Tibial artery (tissue), 4 donors: ENCODE results near the gene MINK1.

Experiments used
- DNase-seq, 2 donors: peaks; one replicate each; pipeline ENCODE4 v3.0.0-alpha.2; 2019
- H3K27ac ChIP-seq, 2 donors: fragments of 200-600 bp; sonication (generic) in 1 of 2; 1 replicate in 1 of 2; 2 replicates in 1 of 2; pipeline ENCODE4 v1.5.1; 2018 to 2019; ENCODE audit warnings: mild to moderate bottlenecking in 1 of 2
- H3K27me3 ChIP-seq, 2 donors: fragments of 200-600 bp; sonication (generic) in 1 of 2; one replicate each; pipeline versions ENCODE4 v1.5.1 to v1.6.0; 2016 to 2019
- H3K36me3 ChIP-seq, 3 donors: fragments of 200-600 bp; sonication (generic) in 2 of 3; one replicate each; pipeline ENCODE4 v1.5.1; 2016 to 2019; ENCODE audit warnings: mild to moderate bottlenecking in 2 of 3
- H3K4me1 ChIP-seq, 4 donors: fragments of 200-600 bp; sonication (generic) in 2 of 4; 1 replicate in 3 of 4; 2 replicates in 1 of 4; pipeline ENCODE4 v1.5.1; 2016 to 2019
- H3K4me3 ChIP-seq, 2 donors: fragments of 200-600 bp; sonication (generic) in 1 of 2; 1 replicate in 1 of 2; 2 replicates in 1 of 2; pipeline ENCODE4 v1.5.1; 2018 to 2019; ENCODE audit warnings: mild to moderate bottlenecking in 2 of 2
- H3K9me3 ChIP-seq, 3 donors: fragments of 200-600 bp; sonication (generic) in 1 of 3; one replicate each; pipeline ENCODE4 v1.5.1; 2016 to 2019
- intact Hi-C: fragments of 100-400 bp; cut with DNase I; formaldehyde crosslinking; loops from one replicate; pipeline ENCODE4 v1.15.0; 2023; ENCODE audit warnings: low total_unique reads
- TF ChIP-seq, protein P1 (sequence below), 2 experiments: fragments of 200-600 bp in 1 of 2; fragments of 450-650 bp in 1 of 2; IDR thresholded peaks; one replicate each; pipeline ENCODE4 v1.5.1; 2017 to 2019; ENCODE audit warnings: antibody characterized with exemption in 2 of 2, mild to moderate bottlenecking in 1 of 2, moderate library complexity in 1 of 2

Gene MINK1

DNA sequence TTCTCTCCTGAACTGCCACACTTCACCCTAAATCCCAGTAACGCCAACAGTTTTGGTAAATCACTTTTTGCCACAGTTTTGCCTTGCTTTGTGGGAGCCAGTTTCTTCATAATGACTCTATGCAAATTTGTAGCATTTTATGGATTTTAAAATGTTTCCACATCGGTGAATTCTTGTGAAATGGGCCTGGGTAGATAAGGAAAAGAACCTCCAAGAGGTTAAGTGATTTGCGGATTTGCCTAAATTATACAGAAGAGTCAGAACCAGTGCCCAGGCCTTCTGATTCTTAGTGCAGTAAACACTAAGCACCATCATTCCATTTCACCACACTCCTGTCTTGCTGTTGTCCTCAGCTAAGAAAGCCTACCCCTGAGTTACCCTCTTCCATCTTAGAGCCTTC is 17.9 kb downstream of the MINK1 start:
- TF ChIP-seq, protein P1, sequence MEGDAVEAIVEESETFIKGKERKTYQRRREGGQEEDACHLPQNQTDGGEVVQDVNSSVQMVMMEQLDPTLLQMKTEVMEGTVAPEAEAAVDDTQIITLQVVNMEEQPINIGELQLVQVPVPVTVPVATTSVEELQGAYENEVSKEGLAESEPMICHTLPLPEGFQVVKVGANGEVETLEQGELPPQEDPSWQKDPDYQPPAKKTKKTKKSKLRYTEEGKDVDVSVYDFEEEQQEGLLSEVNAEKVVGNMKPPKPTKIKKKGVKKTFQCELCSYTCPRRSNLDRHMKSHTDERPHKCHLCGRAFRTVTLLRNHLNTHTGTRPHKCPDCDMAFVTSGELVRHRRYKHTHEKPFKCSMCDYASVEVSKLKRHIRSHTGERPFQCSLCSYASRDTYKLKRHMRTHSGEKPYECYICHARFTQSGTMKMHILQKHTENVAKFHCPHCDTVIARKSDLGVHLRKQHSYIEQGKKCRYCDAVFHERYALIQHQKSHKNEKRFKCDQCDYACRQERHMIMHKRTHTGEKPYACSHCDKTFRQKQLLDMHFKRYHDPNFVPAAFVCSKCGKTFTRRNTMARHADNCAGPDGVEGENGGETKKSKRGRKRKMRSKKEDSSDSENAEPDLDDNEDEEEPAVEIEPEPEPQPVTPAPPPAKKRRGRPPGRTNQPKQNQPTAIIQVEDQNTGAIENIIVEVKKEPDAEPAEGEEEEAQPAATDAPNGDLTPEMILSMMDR (IDR thresholded peaks at IDR 0.05): no peak
- Histone ChIP-seq H3K9me3 (no peaks in the 10 kb centered on the region), H3K4me1 (peaks cover 0 to 19% (median 0%) of the 10 kb centered on the region in 4 donors), H3K27ac (no peak overlapping the region), H3K4me3 (no peak overlapping the region), H3K27me3 (no peaks in the 10 kb centered on the region), H3K36me3 (no peaks in the 10 kb centered on the region)
- DNase-seq: no peak
- intact Hi-C loops: no loop called here

DNA sequence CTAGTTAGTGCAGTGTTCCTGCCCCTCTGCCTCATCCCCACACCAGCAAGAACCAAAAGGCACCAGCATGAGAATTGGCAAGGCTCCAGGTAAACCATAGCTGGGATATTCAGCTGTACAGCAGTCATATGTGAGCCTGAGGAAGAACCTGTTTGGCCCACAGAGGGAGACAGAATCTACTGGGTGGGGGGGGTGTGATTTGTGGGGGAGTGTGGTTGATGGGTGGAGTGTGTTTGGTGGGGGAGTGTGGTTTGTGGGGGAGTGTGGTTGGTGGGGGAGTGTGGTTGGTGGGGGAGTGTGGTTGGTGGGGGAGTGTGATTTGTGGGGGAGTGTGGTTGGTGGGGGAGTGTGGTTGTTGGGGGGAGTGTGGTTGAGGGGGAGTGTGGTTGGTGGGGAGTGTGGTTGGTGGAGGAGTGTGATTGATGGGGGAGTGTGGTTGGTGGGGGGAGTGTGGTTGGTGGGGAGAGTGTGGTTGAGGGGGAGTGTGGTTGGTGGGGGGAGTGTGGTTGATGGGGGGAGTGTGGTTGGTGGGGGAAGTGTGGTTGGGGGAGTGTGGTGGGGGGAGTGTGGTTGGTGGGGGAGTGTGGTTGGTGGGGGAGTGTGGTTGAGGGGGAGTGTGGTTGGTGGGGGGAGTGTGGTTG is 19.5 kb downstream of the MINK1 start:
- intact Hi-C loops: no loop called here
- no peaks in the 10 kb centered on the region for H3K36me3 ChIP-seq
- no peak for DNase-seq
- no peak overlapping the region for H3K4me3 ChIP-seq
- peaks cover 0 to 26% (median 1%) of the 10 kb centered on the region in 4 donors for H3K4me1 ChIP-seq
- TF ChIP-seq, protein P1 (IDR thresholded peaks at IDR 0.05): no peak
- no peaks in the 10 kb centered on the region for H3K27me3 ChIP-seq
- no peaks in the 10 kb centered on the region for H3K9me3 ChIP-seq
- no peak overlapping the region for H3K27ac ChIP-seq

DNA sequence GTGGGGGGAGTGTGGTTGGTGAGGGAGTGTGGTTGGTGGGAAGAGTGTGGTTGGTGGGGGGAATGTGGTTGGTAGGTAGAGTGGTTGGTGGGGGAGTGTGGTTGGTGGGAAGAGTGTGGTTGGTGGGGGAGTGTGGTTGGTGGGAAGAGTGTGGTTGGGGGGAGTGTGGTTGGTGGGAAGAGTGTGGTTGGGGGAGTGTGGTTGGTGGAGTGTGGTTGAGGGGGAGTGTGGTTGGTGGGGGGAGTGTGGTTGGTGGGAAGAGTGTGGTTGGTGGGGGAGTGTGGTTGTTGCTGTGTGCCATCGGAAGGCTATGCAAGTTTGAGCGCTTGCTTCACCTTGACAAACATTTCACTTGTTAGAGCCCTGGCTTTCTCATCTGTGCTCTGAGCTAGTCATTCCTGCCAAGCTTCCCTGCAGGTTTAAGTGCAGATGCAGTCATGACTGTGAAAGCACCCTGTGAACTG is 20.1 kb downstream of the MINK1 start:
- no peaks in the 10 kb centered on the region for H3K27me3 ChIP-seq
- intact Hi-C loops: no loop called here
- no peaks in the 10 kb centered on the region for H3K36me3 ChIP-seq
- H3K4me3 ChIP-seq: no peak overlapping the region
- peaks cover 0 to 32% (median 4%) of the 10 kb centered on the region in 4 donors for H3K4me1 ChIP-seq
- TF ChIP-seq, protein P1 (IDR thresholded peaks at IDR 0.05): no peak
- DNase-seq: no peak
- H3K9me3 ChIP-seq: no peaks in the 10 kb centered on the region
- no peak overlapping the region for H3K27ac ChIP-seq

DNA sequence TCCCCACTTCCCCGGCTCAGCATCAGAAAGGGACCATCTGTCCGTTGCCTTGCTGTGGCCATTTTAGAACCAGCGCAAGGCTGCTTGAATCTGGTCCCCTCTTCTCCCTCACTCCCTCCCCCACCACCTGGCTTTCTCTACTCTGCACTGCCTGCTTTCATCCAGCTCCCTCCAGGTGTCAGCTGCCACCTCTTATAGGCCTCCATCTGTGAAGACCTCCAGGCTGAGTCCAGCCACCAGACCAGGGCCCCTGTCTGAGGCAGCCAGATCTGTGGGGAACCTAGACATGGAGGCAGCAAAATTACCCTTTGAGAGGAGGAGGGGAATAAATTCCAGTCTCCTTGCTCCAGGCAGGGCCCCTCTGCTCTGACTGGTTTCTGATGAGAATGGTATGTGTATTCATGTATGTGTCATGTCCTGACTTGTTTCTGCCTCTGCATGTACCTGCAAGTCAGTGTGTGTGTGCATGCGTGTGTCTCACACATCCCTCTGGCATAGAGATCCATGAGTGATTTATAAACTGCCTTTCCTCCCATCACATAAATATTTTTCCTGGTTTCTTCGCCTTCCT is 21.1 kb downstream of the MINK1 start:
- Histone ChIP-seq H3K27me3 (no peaks in the 10 kb centered on the region), H3K4me1 (peaks cover 0 to 41% (median 10%) of the 10 kb centered on the region in 4 donors), H3K4me3 (no peak overlapping the region), H3K27ac (no peak overlapping the region), H3K36me3 (no peaks in the 10 kb centered on the region), H3K9me3 (no peaks in the 10 kb centered on the region)
- TF ChIP-seq, protein P1 (IDR thresholded peaks at IDR 0.05): no peak
- DNase-seq: no peak
- intact Hi-C loops: no loop called here

DNA sequence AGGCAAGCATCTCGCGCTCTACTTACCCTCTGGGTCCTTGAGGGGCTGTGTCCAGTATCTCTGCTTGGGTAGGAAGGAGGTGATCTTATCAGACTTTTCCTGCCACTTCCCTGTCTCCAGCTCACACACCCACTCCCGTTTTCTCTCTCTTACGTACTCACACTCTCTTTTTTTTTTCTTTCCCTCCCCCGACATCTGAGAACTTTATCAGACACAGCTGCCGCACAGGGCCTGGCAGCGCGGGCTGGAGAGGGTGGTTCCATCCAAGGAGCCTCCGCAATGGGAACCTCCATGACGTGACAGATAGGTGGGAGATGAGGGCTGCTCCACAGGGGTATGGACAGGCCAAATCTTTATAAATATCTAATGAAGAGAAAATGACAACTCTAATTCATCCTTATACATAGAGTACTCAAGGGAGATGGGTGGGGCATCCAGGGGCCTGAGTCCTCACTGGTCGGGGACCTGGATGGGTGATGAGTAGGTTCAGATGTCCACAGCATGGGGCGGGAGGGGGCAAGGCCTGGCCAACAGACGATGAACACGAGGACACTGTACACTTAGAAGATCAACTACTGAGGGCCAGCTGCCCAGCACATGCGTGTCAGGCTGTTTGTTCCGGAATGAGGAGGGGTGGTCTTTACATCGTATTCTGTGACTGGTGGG is 23.3 kb downstream of the MINK1 start:
- peaks cover 0 to 40% (median 10%) of the 10 kb centered on the region in 4 donors for H3K4me1 ChIP-seq
- no peak for DNase-seq
- peaks cover 0 to 10% (median 1%) of the 10 kb centered on the region in 3 donors for H3K36me3 ChIP-seq
- no peak overlapping the region for H3K4me3 ChIP-seq
- H3K27me3 ChIP-seq: no peaks in the 10 kb centered on the region
- TF ChIP-seq, protein P1 (IDR thresholded peaks at IDR 0.05): no peak
- H3K9me3 ChIP-seq: no peaks in the 10 kb centered on the region
- intact Hi-C loops: no loop called here
- no peak overlapping the region for H3K27ac ChIP-seq
